Mesenchymal stem cell (in vitro differentiated cells and primary cell): ENCODE measurements around the gene CLIP3.
"Not testable (repeated sequence)": the region's sequence is repeated elsewhere in the genome, so short reads cannot be mapped to it uniquely, and the experiment has no call there.

ENCODE experiments used
- DNase-seq: peaks from one replicate; pipeline ENCODE4 v3.0.0-alpha.2; 2013
- H2AFZ ChIP-seq: one replicate; pipeline ENCODE4 v1.6.1; 2013; ENCODE audit warnings: low read depth, mild to moderate bottlenecking, control low read depth, inconsistent platforms, low read length, moderate library complexity
- H2AK5ac ChIP-seq: 2 replicates; pipeline ENCODE4 v1.6.1; 2013; ENCODE audit warnings: low read length, moderate library complexity, mild to moderate bottlenecking, inconsistent platforms; ENCODE audit not compliant: severe bottlenecking
- H2BK120ac ChIP-seq: one replicate; pipeline ENCODE4 v1.6.1; 2013; ENCODE audit warnings: low read depth, mild to moderate bottlenecking, inconsistent platforms, low read length, moderate library complexity
- H2BK12ac ChIP-seq, 2 experiments: one replicate each; pipeline ENCODE4 v1.6.1; 2013; ENCODE audit warnings: inconsistent platforms in 2 of 2, low read length in 2 of 2, mild to moderate bottlenecking in 2 of 2, moderate library complexity in 2 of 2, control low read depth in 1 of 2
- H2BK15ac ChIP-seq: one replicate; pipeline ENCODE4 v1.6.1; 2013; ENCODE audit warnings: mild to moderate bottlenecking, low read depth, inconsistent platforms; ENCODE audit not compliant: poor library complexity, severe bottlenecking
- H2BK5ac ChIP-seq: 2 replicates; pipeline ENCODE4 v1.6.1; 2013; ENCODE audit warnings: low read depth, mild to moderate bottlenecking, low read length, control low read depth, inconsistent platforms; ENCODE audit not compliant: poor library complexity, severe bottlenecking
- H3K14ac ChIP-seq, 2 experiments: one replicate each; pipeline ENCODE4 v1.6.1; 2013; ENCODE audit warnings: inconsistent platforms in 2 of 2, low read length in 2 of 2, control low read depth in 1 of 2, mild to moderate bottlenecking in 1 of 2, moderate library complexity in 1 of 2
- H3K18ac ChIP-seq, 2 experiments: one replicate each; pipeline ENCODE4 v1.6.1; 2013; ENCODE audit warnings: inconsistent platforms in 2 of 2, low read length in 2 of 2, control low read depth in 1 of 2, low read depth in 1 of 2, mild to moderate bottlenecking in 1 of 2
- H3K23ac ChIP-seq, 2 experiments: one replicate each; pipeline ENCODE4 v1.6.1; 2013; ENCODE audit warnings: inconsistent platforms in 2 of 2, low read length in 2 of 2, mild to moderate bottlenecking in 2 of 2, moderate library complexity in 2 of 2, control low read depth in 1 of 2
- H3K27ac ChIP-seq: 2 replicates; pipeline ENCODE4 v1.5.1; 2013; ENCODE audit warnings: mild to moderate bottlenecking, moderate library complexity, low read length, control low read depth, inconsistent platforms; ENCODE audit not compliant: poor library complexity, severe bottlenecking
- H3K27me3 ChIP-seq, 2 experiments: 2 replicates each; pipeline versions ENCODE4 v1.6.1 to v1.7.0; 2013; ENCODE audit warnings: low read length in 2 of 2, mild to moderate bottlenecking in 2 of 2, moderate library complexity in 2 of 2, control low read depth in 1 of 2, inconsistent platforms in 1 of 2; ENCODE audit not compliant: control insufficient read depth in 1 of 2, insufficient read depth in 1 of 2
- H3K36me3 ChIP-seq, 2 experiments: 2 replicates each; pipeline versions ENCODE4 v1.6.1 to v1.7.0; 2013; ENCODE audit warnings: low read length in 2 of 2, control low read depth in 1 of 2, inconsistent platforms in 1 of 2, low read depth in 1 of 2, mild to moderate bottlenecking in 1 of 2; ENCODE audit not compliant: insufficient read depth in 2 of 2, control insufficient read depth in 1 of 2
- H3K4ac ChIP-seq, 2 experiments: one replicate each; pipeline ENCODE4 v1.6.1; 2013; ENCODE audit warnings: inconsistent platforms in 2 of 2, low read length in 2 of 2, mild to moderate bottlenecking in 2 of 2, moderate library complexity in 2 of 2, control low read depth in 1 of 2, low read depth in 1 of 2
- H3K4me1 ChIP-seq: 2 replicates; pipeline ENCODE4 v1.6.1; 2013; ENCODE audit warnings: low read depth, low read length, control low read depth; ENCODE audit not compliant: control insufficient read depth, insufficient read depth
- H3K4me2 ChIP-seq: 2 replicates; pipeline ENCODE4 v1.6.1; 2013; ENCODE audit warnings: low read length, mild to moderate bottlenecking, inconsistent platforms; ENCODE audit not compliant: poor library complexity, severe bottlenecking
- H3K4me3 ChIP-seq, 2 experiments: 2 replicates each; pipeline versions ENCODE4 v1.5.1 to v1.7.0; 2013; ENCODE audit warnings: low read length in 2 of 2, mild to moderate bottlenecking in 2 of 2, control low read depth in 1 of 2, low read depth in 1 of 2; ENCODE audit not compliant: insufficient read depth in 1 of 2
- H3K79me1 ChIP-seq: replicated peaks from 2 replicates; pipeline ENCODE4 v1.6.1; 2013; ENCODE audit warnings: mild to moderate bottlenecking, control low read depth, low read length, inconsistent platforms; ENCODE audit not compliant: poor library complexity, severe bottlenecking
- H3K9ac ChIP-seq: 2 replicates; pipeline ENCODE4 v1.7.0; 2013; ENCODE audit warnings: mild to moderate bottlenecking, low read length, moderate library complexity
- H3K9me3 ChIP-seq: 2 replicates; pipeline ENCODE4 v1.7.0; 2013; ENCODE audit warnings: mild to moderate bottlenecking, low read length; ENCODE audit not compliant: control insufficient read depth
- H4K8ac ChIP-seq: one replicate; pipeline ENCODE4 v1.6.1; 2013; ENCODE audit warnings: inconsistent platforms, mild to moderate bottlenecking, low read length, moderate library complexity
- H4K91ac ChIP-seq: one replicate; pipeline ENCODE4 v1.6.1; 2013; ENCODE audit warnings: mild to moderate bottlenecking, low read length, inconsistent platforms
- WGBS: methylation state at CpG from one replicate; pipeline ENCODE4 v1.1.7; 2013; ENCODE audit warnings: mixed read lengths; 5-methylcytosine and 5-hydroxymethylcytosine counted together

Gene CLIP3

GRCh38 chr19:36046443-36047050 is 13.9 kb upstream of the CLIP3 start:
- H3K36me3 ChIP-seq: no peaks in the 10 kb centered on the region
- no peak overlapping the region for H3K14ac ChIP-seq
- no peak overlapping the region for H2AK5ac ChIP-seq
- H3K9ac ChIP-seq: no peak overlapping the region
- no peak overlapping the region for H3K4me2 ChIP-seq
- no peak for DNase-seq
- H4K8ac ChIP-seq: no peak overlapping the region
- no peaks in the 10 kb centered on the region for H3K9me3 ChIP-seq
- H2BK15ac ChIP-seq: no peak overlapping the region
- no peak overlapping the region for H2BK120ac ChIP-seq
- peaks cover 6% of the 10 kb centered on the region for H3K4me1 ChIP-seq
- H3K27ac ChIP-seq: no peak overlapping the region
- no peak overlapping the region for H3K18ac ChIP-seq
- no peak overlapping the region for H2BK12ac ChIP-seq
- H3K4me3 ChIP-seq: no peak overlapping the region
- no peaks in the 10 kb centered on the region for H3K27me3 ChIP-seq
- no peak overlapping the region for H2AFZ ChIP-seq
- H3K79me1 ChIP-seq: peaks cover 7% of the 10 kb centered on the region
- H3K23ac ChIP-seq: no peak overlapping the region
- no peak overlapping the region for H4K91ac ChIP-seq
- H3K4ac ChIP-seq: no peak overlapping the region
- H2BK5ac ChIP-seq: no peak overlapping the region
- 91% methylated on average over 4 of the region's 5 CpGs for WGBS

GRCh38 chr19:36043952-36044351 is 11.3 kb upstream of the CLIP3 start:
- Histone ChIP-seq H3K18ac (no peak overlapping the region), H2BK5ac (no peak overlapping the region), H3K4me3 (no peak overlapping the region), H2AK5ac (no peak overlapping the region), H3K27me3 (no peaks in the 10 kb centered on the region), H3K4ac (no peak overlapping the region), H4K91ac (no peak overlapping the region), H2AFZ (no peak overlapping the region), H2BK12ac (no peak overlapping the region), H4K8ac (no peak overlapping the region), H3K27ac (no peak overlapping the region), H3K9ac (no peak overlapping the region), H2BK15ac (no peak overlapping the region), H3K14ac (no peak overlapping the region), H3K9me3 (no peaks in the 10 kb centered on the region), H2BK120ac (no peak overlapping the region), H3K79me1 (peaks cover 7% of the 10 kb centered on the region), H3K4me1 (peaks cover 6% of the 10 kb centered on the region), H3K36me3 (peaks cover 0 to 11% of the 10 kb centered on the region in 2 experiments), H3K23ac (no peak overlapping the region), H3K4me2 (no peak overlapping the region)
- DNase-seq: no peak
- 100% methylated on average over 1 of the region's 2 CpGs for WGBS

GRCh38 chr19:36041831-36042230 is 9.2 kb upstream of the CLIP3 start:
- peak overlapping the region; percentile 34 for H3K9ac ChIP-seq
- WGBS: 24% methylated on average over 3 of the region's 3 CpGs

GRCh38 chr19:36041092-36041491 is 8.4 kb upstream of the CLIP3 start:
- not testable (repeated sequence) for H3K27ac ChIP-seq, H4K8ac ChIP-seq, H3K4me3 ChIP-seq, H2BK12ac ChIP-seq, H2BK120ac ChIP-seq, H3K23ac ChIP-seq, H2BK5ac ChIP-seq, DNase-seq, H4K91ac ChIP-seq, H3K4me2 ChIP-seq, H3K9me3 ChIP-seq, H3K4ac ChIP-seq, H2AFZ ChIP-seq, H3K14ac ChIP-seq, H3K27me3 ChIP-seq, H3K18ac ChIP-seq, H3K79me1 ChIP-seq, H2BK15ac ChIP-seq, H3K4me1 ChIP-seq
- peak overlapping the region; percentile 72 for H2AK5ac ChIP-seq
- H3K36me3 ChIP-seq: peaks cover 8 to 11% of the 10 kb centered on the region in 2 experiments
- 97% methylated on average over 6 of the region's 6 CpGs for WGBS
- H3K9ac ChIP-seq: peak overlapping the region; percentile 34

More at GRCh38 chr19:36041831-36042230, 9.2 kb upstream of the CLIP3 start:
- peaks cover 6% of the 10 kb centered on the region for H3K4me1 ChIP-seq
- H2AK5ac ChIP-seq: peak overlapping the region; percentile 76
- peak overlapping the region; percentile 46 for H3K27ac ChIP-seq
- H3K79me1 ChIP-seq: peaks cover 5% of the 10 kb centered on the region
- H4K91ac ChIP-seq: no peak overlapping the region
- H3K4me2 ChIP-seq: no peak overlapping the region
- no peak overlapping the region for H2BK5ac ChIP-seq
- H3K27me3 ChIP-seq: no peaks in the 10 kb centered on the region
- H3K18ac ChIP-seq: peak overlapping the region in 1 of 2 experiments; percentile 37
- peak; percentile 76 for DNase-seq
- H2BK120ac ChIP-seq: peak overlapping the region; percentile 71
- peak overlapping the region in 1 of 2 experiments; percentile 48 for H3K14ac ChIP-seq
- no peak overlapping the region for H2AFZ ChIP-seq
- no peak overlapping the region for H4K8ac ChIP-seq
- peak overlapping the region in 1 of 2 experiments; percentile 82 for H3K4ac ChIP-seq
- H3K23ac ChIP-seq: no peak overlapping the region
- H3K36me3 ChIP-seq: peaks cover 8 to 11% of the 10 kb centered on the region in 2 experiments
- H2BK15ac ChIP-seq: no peak overlapping the region
- no peaks in the 10 kb centered on the region for H3K9me3 ChIP-seq
- H3K4me3 ChIP-seq: no peak overlapping the region
- no peak overlapping the region for H2BK12ac ChIP-seq
